Measurements from ENCODE around the gene CLSTN1.

CLSTN1 gene

DNA sequence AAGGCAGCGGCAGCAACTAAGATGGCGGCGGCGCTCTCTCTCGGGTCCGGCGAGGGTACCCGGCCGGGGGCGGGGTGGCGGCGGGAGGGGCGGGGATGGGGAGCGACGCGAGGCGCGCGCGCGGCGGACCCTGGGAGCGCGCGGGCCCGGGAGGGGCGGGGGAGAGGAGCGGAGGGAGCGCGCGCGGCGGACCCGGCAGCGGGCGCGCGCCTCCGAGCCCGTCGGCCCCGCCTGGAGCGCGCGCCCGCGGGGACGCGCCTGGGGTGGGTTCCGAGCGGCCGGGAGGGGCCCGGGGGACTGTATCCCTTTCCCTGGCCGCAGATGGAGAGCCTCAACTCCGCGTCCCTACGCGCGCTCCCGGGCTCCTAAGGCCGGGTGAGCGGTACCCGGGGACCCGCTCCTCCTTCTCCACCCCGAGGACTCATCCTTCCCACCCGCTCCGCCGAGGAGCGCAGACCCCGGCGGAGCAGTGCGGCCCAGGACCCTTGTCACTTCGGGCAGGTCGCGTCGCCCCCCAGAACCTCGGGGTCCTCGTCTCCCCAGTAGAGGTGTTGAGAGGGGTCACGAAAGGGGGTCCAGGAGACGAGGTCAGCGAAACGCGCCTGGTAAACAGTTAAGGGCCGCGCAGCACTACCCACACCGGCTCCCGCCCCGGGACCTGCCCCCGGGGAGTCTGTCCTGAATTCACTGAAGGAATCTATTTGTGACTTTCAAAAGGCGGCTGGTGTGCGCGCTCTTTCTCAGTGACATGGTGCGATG is at the start of gene CLSTN1:
CLSTN1 (minus strand) TSS at position 23 of the 759 bp plus-strand sequence. CDS start 232 bp downstream, outside the sequence.
- DNase-seq (ENCODE audit: low spot score) = peak; percentile 89

DNA sequence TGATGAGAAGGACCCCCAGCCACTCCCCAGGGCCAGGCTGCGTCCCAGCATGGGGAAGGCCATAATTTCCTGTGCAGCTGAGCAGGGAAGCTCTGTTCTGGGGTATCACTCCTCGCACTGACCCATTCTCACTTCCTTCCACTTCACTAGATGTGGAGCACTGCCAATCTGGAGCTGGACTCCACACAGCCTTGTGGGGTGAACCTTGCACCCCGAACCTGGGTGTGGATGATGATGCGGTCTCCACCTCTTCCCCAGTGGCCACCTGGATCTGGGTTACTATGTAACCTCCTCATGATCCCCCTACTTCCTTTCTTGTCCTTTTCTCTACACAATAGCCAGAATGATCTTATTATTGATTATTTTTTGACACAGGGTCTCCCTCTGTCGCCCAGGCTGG is 49.6 kb upstream of the CLSTN1 start:
- no peak for DNase-seq (ENCODE audit: low spot score)

DNA sequence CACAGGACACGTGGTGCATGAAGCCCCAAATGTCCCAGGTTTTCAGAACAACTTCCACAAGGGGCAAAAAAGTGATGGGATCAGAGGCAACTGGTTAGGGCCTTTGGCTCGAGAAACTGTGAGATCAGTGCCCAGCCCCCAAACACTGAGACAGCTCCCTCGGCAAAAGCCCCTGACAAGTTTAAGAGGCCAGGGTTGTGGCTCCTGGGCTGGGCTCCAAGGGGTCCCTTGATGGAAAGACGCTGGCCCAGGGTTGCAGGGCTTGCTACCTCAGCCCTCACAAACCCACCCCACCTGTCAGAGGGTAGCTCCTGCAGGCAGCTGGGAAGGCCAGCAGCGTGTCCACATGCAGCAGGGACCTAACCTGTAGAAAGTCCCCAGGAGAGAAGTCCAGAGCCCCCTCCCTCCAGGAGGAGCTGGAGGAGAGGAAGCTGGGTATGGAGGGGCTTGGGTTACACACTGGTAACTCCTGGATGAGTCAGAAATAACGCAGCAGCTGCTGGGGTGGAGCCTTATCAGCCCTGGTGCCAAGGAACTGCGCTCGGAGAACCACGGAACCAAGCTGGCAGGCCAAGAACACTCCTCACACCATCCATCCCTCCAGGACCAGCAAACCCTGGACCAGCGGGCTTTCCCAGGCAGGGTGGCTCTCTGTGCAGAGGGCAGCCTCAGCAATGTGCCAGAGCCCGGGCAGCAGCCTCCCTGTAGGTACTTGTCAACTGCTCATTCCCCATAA is 48.8 kb upstream of the CLSTN1 start:
- no peak for DNase-seq (ENCODE audit: low spot score)

DNA sequence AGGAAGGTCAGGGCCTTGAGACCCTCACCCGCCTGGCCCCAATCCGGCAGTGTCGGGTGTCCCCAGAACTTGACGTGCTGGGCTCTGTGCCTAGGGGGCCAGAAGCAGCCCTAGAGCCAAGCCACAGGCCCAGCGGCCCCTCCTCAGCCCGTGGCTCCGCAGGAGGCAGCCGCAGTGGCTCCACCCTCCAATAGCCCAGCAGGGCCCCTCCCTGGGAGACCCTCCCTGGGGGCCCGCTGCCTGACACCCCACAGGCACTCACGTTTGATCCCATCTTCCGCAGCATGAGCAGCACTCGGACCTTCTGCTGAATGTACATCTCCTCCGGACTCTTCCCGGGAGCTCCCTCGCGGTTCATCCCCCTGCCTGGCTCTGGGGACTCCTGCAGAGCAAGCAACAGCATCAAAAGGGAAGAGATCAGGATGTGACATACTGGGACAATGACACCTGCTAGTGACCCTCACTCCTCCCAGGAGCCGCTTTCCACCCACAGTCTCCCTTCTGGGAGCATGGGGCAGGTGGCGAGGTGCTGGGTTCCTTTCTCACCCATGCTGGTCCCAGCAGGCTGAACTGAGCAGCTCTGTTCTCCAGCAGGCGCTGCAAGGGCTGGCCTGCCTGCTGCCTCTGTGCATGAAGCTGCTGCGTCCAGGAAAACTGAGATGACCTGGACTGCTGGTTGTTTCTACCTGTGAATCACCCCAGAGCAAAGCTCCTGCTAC is 48.1 kb upstream of the CLSTN1 start:
- no peak for DNase-seq (ENCODE audit: low spot score)

DNA sequence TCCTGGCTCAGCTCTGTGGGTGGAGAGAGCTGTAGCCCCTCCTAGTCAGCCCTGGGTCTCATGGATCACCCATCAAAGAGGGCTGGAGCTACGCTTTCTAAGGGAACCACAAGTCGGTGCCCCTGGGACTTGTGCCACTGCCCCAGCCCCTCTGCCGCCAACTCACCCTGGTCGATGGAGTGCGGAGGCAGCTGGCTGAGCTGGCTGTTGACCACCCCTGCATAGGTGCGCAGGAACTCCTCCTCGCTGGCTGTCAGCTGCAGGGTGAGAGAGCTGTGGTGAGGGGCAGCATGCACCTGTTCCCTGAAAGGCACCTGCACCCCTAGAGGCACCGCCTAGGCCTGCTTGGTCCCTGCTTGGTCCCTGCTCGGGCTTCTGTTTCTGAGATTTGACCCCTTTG is 47.3 kb upstream of the CLSTN1 start:
- DNase-seq (ENCODE audit: low spot score) = peak; percentile 59

DNA sequence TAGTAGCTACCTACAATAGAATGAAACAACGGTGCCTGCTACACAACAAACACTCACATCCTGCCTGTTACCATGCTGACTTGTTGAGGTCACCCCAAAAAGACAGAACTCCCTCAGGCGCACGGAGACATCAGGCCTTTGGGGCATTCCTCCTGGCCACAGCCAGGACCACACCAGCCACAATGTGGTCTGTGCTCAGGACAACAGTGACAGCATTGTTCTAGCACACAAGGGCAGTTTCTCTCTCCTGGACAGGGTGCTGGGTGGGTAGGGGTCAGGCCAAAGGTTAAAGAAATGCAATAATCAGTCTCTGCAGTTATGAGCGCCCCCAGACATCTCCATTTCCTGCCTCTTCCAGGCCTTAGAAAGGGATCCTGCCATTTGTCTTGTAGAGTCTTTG is 46.8 kb upstream of the CLSTN1 start:
- DNase-seq (ENCODE audit: low spot score) = no peak

- no peak for DNase-seq (ENCODE audit: low spot score)
Measured at GRCh38 chr1:9869831-9870251, 46.1 kb upstream of the CLSTN1 start.

- DNase-seq (ENCODE audit: low spot score) = no peak
Measured at GRCh38 chr1:9868244-9868590, 44.5 kb upstream of the CLSTN1 start.

GRCh38 chr1:9867408-9868243 is 43.9 kb upstream of the CLSTN1 start:
- peak; percentile 93 for DNase-seq (ENCODE audit: low spot score)

DNA sequence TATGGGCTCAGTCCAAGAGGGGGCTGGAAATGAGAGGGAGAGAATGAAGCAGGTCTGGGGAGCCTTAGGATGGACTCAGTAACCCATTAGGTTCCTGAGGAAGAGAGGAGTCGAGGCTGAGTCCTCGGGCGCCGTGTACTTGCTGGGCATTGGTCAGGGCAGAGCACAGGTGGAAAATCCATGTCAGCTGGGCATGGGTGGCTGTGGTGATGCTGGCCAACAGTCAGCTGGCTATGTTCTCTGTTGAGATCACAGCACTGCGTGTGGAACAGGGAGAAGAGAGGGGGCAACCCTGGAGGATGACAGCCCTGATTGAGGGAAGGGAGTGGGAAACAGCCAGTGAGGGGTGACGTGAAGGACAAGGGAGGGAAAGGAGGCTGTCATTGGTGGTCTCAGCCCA is 43.1 kb upstream of the CLSTN1 start:
- DNase-seq (ENCODE audit: low spot score) = no peak

- no peak for DNase-seq (ENCODE audit: low spot score)
Measured at GRCh38 chr1:9865724-9866123, 42.0 kb upstream of the CLSTN1 start.

DNA sequence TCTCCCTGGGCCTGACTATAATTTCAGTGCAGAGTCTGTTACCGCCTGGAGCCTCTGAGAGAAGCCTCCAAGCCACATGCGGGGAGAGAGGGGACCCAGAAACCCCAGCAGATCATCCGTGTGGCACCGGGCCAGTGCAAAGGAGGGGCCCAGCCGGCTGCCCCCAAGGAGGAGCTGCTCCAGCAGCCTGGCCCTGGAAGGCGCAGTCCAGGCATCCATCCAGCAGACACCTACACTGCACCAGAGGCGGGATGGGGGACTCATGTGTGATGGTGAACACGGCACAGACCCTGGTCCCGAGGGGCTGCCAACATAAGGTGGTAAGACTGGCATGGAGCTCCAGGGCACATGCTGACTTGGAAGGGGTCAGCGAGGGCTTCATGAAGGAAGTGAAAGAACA is 39.6 kb upstream of the CLSTN1 start:
- no peak for DNase-seq (ENCODE audit: low spot score)

DNA sequence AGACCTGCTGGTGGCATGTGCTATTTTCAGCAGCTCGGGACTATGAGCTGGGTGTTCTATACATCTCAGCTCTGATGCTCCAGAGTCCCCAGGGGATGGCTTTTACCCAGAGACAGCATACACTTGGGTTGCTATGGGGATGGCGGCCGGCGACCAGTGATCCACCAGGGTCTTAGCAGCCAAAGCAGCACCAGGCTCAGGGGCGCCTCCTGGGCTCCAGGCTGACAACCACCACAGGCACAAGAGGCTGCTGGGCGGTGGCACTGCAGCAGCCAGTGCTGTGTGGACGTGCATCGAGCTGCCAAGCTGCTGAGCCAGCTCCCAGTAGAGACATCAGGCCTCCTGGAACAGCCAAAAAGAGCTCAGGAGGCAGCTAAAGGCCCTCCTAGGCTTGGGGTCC is 37.6 kb upstream of the CLSTN1 start:
- DNase-seq (ENCODE audit: low spot score) = peak; percentile 58

DNA sequence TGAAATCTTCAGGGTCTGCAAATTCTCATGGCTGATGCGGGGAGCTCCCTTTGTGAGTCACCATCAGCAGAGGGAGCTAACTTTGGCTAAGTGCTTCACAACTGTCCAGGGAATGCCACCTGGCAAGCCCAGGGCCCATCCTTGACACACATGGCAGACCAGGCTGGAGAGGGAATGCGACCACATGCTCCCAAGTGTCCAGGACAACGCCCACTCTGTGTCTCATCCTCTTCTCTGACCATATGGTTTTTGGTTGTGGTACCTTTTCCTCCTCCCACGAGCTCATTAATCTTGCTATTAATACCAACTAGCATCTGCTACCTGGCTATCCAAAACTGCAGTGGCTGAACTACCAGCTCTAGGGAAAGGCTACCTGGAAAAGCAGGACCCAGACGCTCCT is 37.1 kb upstream of the CLSTN1 start:
- no peak for DNase-seq (ENCODE audit: low spot score)

GRCh38 chr1:9859281-9860014 is 35.7 kb upstream of the CLSTN1 start:
- DNase-seq (ENCODE audit: low spot score) = no peak

DNA sequence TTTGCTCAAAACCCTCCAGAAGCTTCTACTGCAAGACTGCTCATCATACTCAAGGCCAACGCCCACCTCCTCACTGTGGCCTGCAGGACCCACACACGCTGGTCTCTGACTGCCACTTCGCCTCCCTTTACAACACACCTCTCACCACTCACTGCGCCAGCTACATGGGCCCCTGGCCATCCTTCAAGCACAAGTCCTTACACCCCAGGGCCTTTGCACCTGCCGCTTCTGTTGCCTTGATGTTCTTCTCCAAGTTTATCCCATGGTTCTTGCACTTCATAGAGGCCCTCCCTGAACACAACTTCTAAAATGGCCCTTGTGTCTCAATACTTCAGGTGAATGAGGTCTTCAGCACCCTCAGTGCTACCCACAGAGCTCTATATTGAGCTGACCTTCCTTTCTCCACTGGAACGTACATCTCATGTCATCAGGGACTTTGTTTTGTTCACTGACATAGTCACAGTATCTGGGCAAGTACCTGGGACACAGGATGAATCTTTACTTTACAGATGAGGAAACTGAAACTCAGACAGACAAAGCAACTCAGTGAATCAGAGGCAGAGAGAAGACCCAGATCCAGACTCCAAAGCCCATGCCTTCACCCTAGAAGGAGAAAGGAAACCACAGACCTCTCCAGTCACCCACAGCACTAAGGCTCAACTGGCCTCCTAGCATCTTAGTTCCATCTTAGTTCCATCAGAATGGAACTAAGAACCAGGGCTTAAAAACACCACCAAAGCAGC is 34.7 kb upstream of the CLSTN1 start:
- DNase-seq (ENCODE audit: low spot score) = no peak

- DNase-seq (ENCODE audit: low spot score) = no peak
Measured at GRCh38 chr1:9855186-9855585, 31.4 kb upstream of the CLSTN1 start.

GRCh38 chr1:9853249-9853595 is 29.5 kb upstream of the CLSTN1 start:
- DNase-seq (ENCODE audit: low spot score) = no peak

DNA sequence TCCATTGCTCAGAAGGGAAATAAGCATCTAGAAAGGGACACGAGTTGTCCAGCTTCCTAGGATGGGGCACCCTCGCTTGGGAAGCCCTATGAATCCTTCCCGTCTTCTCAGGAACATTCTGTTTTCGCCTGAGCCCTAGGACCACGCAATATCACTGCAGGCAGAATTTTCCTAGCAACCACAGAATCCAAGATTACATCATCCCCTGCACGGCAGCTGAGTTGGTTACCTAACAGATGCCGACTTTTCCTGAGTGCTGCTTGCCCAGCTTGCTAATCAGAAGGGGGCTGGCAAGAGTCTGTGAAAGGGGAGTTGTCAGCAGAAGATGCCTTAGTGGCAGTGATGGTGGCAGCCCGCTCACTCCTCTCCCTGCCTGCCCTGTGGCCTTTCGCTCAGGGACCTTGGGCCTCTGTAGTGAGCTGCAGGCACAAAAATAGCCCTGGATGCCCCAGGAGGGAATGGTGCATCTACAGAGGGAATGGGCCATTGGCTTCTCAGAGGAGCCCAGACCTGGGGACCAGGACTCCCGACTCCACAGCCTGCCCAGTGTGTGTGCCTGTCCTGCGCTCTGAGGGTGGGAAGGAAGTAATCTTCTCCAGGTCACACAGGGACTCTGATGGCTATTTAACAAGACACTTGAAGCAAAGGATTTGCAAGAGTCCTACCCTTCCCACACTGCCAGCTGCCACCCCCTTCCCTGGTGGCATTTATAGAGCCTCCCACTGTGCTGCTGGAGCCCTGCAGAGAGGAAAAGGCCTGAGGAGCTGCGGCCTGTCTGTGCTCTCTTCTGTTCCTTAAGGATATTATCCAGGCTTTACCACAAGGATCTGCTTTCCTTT is 28.9 kb upstream of the CLSTN1 start:
- DNase-seq (ENCODE audit: low spot score) = no peak

GRCh38 chr1:9852004-9852403 is 28.2 kb upstream of the CLSTN1 start:
- DNase-seq (ENCODE audit: low spot score) = no peak

Data from NAMALWA (cell line).